ENCODE results near the gene PLEKHA4. TPM values are rescaled to one million over a fixed set of nuclear protein-coding genes. Genes with fewer than 3 reads are reported as not detected.

The PLEKHA4 gene
- total RNA-seq, 1 experiment from 2014 or later: 1.2 TPM

- no peaks in the 10 kb centered on the region for H3K9me3 ChIP-seq (ENCODE audit: low read length)
- no peaks in the 10 kb centered on the region for H3K4me1 ChIP-seq (ENCODE audit: insufficient read depth, low read length)
- H3K4me2 ChIP-seq (ENCODE audit: low read length): no peak overlapping the region
- POLR2A ChIA-PET (ENCODE audit: unreplicated experiment): interaction anchor here (0.7 kb wide), 1 partner anchor 140 kb away, joined by 3 read pairs; no protein-coding TSS in a partner anchor
- no peaks in the 10 kb centered on the region for H3K36me3 ChIP-seq (ENCODE audit: low read depth, low read length)
- H3K9ac ChIP-seq (ENCODE audit: low read length): no peak overlapping the region
- TF ChIP-seq EZH2 (IDR thresholded peaks at IDR 0.05; ENCODE audit: low read length, unreplicated experiment) (no peak), EZH2phosphoT487 (IDR thresholded peaks at IDR 0.05; ENCODE audit: borderline replicate concordance, low read length) (no peak), CTCF (conservative IDR thresholded peaks at IDR 0.05; ENCODE audit: low read depth, low read length) (no peak)
- no peaks in the 10 kb centered on the region for H3K27me3 ChIP-seq (ENCODE audit: low read length)
- CTCF ChIA-PET: no interaction called here
- no peaks in the 10 kb centered on the region for H3F3A ChIP-seq (ENCODE audit: low read length, unreplicated experiment)
- intact Hi-C loops (cut with micrococcal nuclease): no loop called here
- H3K4me3 ChIP-seq (ENCODE audit: low read length): no peak overlapping the region
- no peak for ATAC-seq
- no peaks in the 10 kb centered on the region for H4K20me1 ChIP-seq (ENCODE audit: low read length)
- no peaks in the 10 kb centered on the region for H3K9me2 ChIP-seq (replicated peaks; ENCODE audit: low read length)
- no peaks in the 10 kb centered on the region for H3K79me2 ChIP-seq (ENCODE audit: low read length)
- DNase-seq: no peak
- no peak overlapping the region for H2AFZ ChIP-seq (ENCODE audit: low read length)
- BruUV-seq (replicated peaks): no TSS peak
- no peak overlapping the region for H3K27ac ChIP-seq (ENCODE audit: low read length)
Observed at GRCh38 chr19:48830965-48831364, 37.5 kb downstream of the PLEKHA4 start.

GRCh38 chr19:48830088-48830487 lies 38.3 kb downstream of the PLEKHA4 start:
- Histone ChIP-seq H4K20me1 (ENCODE audit: low read length) (no peaks in the 10 kb centered on the region), H3K9me2 (replicated peaks; ENCODE audit: low read length) (no peaks in the 10 kb centered on the region), H3K4me1 (ENCODE audit: insufficient read depth, low read length) (no peaks in the 10 kb centered on the region), H3K9me3 (ENCODE audit: low read length) (no peaks in the 10 kb centered on the region), H3K27me3 (ENCODE audit: low read length) (no peaks in the 10 kb centered on the region), H2AFZ (ENCODE audit: low read length) (no peak overlapping the region), H3K4me2 (ENCODE audit: low read length) (no peak overlapping the region), H3K36me3 (ENCODE audit: low read depth, low read length) (no peaks in the 10 kb centered on the region), H3K27ac (ENCODE audit: low read length) (no peak overlapping the region), H3F3A (ENCODE audit: low read length, unreplicated experiment) (no peaks in the 10 kb centered on the region), H3K9ac (ENCODE audit: low read length) (no peak overlapping the region), H3K79me2 (ENCODE audit: low read length) (no peaks in the 10 kb centered on the region), H3K4me3 (ENCODE audit: low read length) (no peak overlapping the region)
- no peak for ATAC-seq
- intact Hi-C loops (cut with micrococcal nuclease): no loop called here
- no TSS peak for BruUV-seq (replicated peaks)
- ChIA-PET POLR2A (ENCODE audit: unreplicated experiment) (no interaction called here), CTCF (no interaction called here)
- no peak for TF ChIP-seq EZH2phosphoT487 (IDR thresholded peaks at IDR 0.05; ENCODE audit: borderline replicate concordance, low read length)
- TF ChIP-seq CTCF (conservative IDR thresholded peaks at IDR 0.05; ENCODE audit: low read depth, low read length): no peak
- no peak for TF ChIP-seq EZH2 (IDR thresholded peaks at IDR 0.05; ENCODE audit: low read length, unreplicated experiment)
- no peak for DNase-seq

- H3K27ac ChIP-seq (ENCODE audit: low read length): no peak overlapping the region
- no peak for ATAC-seq
Observed at GRCh38 chr19:48826606-48827020, 41.8 kb downstream of the PLEKHA4 start.

More at GRCh38 chr19:48826606-48827020, 41.8 kb downstream of the PLEKHA4 start:
- BruUV-seq (replicated peaks): no TSS peak
- H4K20me1 ChIP-seq (ENCODE audit: low read length): no peaks in the 10 kb centered on the region
- H3K4me2 ChIP-seq (ENCODE audit: low read length): no peak overlapping the region
- no peak overlapping the region for H3K4me3 ChIP-seq (ENCODE audit: low read length)
- H3K9me2 ChIP-seq (replicated peaks; ENCODE audit: low read length): no peaks in the 10 kb centered on the region
- no peaks in the 10 kb centered on the region for H3K36me3 ChIP-seq (ENCODE audit: low read depth, low read length)
- no peak overlapping the region for H3K9ac ChIP-seq (ENCODE audit: low read length)
- intact Hi-C loops (cut with micrococcal nuclease): no loop called here
- H2AFZ ChIP-seq (ENCODE audit: low read length): no peak overlapping the region
- ChIA-PET POLR2A (ENCODE audit: unreplicated experiment) (interaction anchor here (0.5 kb wide), 1 partner anchor 53 kb away, joined by 4 read pairs; no protein-coding TSS in a partner anchor), CTCF (no interaction called here)
- no peaks in the 10 kb centered on the region for H3K79me2 ChIP-seq (ENCODE audit: low read length)
- H3K4me1 ChIP-seq (ENCODE audit: insufficient read depth, low read length): no peaks in the 10 kb centered on the region
- H3K9me3 ChIP-seq (ENCODE audit: low read length): no peaks in the 10 kb centered on the region
- DNase-seq: no peak
- H3F3A ChIP-seq (ENCODE audit: low read length, unreplicated experiment): no peaks in the 10 kb centered on the region
- TF ChIP-seq CTCF (conservative IDR thresholded peaks at IDR 0.05; ENCODE audit: low read depth, low read length) (peak; percentile 22; the same call in 1 of the 2 replicates), EZH2 (IDR thresholded peaks at IDR 0.05; ENCODE audit: low read length, unreplicated experiment) (no peak)
- H3K27me3 ChIP-seq (ENCODE audit: low read length): no peaks in the 10 kb centered on the region

Measured in PC-3 (cell line).